IMR-90 (cell line): ENCODE measurements around the gene CCDC148. TPM values are rescaled to one million over a fixed set of nuclear protein-coding genes. Genes with fewer than 3 reads are reported as not detected.

Experiments
- ATAC-seq: fragments of 200-7000 bp; cut with Tn5 transposase; 2 replicates; pipeline ENCODE4 v1.9.1; 2020; ENCODE audit warnings: low read depth, mild to moderate bottlenecking, moderate library complexity
- BruUV-seq: library from RNA; stranded (reverse); fragments of 400-500 nt; replicated peaks from 2 replicates; lab custom pipeline; 2021; lab: Mats Ljungman, UMichigan
- CTCF ChIA-PET: fragments of 300-600 bp; formaldehyde crosslinking; extraction: SDS; loops from one replicate; lab custom pipeline; 2021; ENCODE audit warnings: antibody characterized with exemption; lab: Yijun Ruan, JAX
- POLR2A ChIA-PET: fragments of 300-600 bp; sonication (Branson Sonifier 250); formaldehyde crosslinking; loops from one replicate; lab custom pipeline; 2022; ENCODE audit warnings: antibody characterized with exemption; ENCODE audit not compliant: unreplicated experiment; lab: Charles Lee
- DNase-seq: peaks from one replicate; pipeline ENCODE4 v3.0.0; 2013
- H2AFZ ChIP-seq: replicated peaks from 2 replicates; pipeline ENCODE3; 2013; ENCODE audit warnings: low read length, mild to moderate bottlenecking; ENCODE audit not compliant: poor library complexity
- H2AK5ac ChIP-seq: 2 replicates; pipeline ENCODE4 v1.6.1; 2013; ENCODE audit warnings: low read depth, low read length, inconsistent platforms
- H2AK9ac ChIP-seq: replicated peaks from 2 replicates; pipeline ENCODE3; 2013; ENCODE audit warnings: mild to moderate bottlenecking, low read depth, low read length, moderate library complexity; ENCODE audit not compliant: poor library complexity
- H2BK120ac ChIP-seq: 2 replicates; pipeline ENCODE4 v1.6.1; 2013; ENCODE audit warnings: low read depth, low read length, inconsistent platforms
- H2BK15ac ChIP-seq: 3 replicates; pipeline ENCODE4 v1.6.1; 2013; ENCODE audit warnings: low read depth, low read length, inconsistent platforms
- H2BK20ac ChIP-seq: 2 replicates; pipeline ENCODE4 v1.6.1; 2013; ENCODE audit warnings: low read depth, mild to moderate bottlenecking, inconsistent platforms, low read length, moderate library complexity
- H2BK5ac ChIP-seq: 2 replicates; pipeline ENCODE4 v1.6.1; 2013; ENCODE audit warnings: mild to moderate bottlenecking, low read depth, low read length, inconsistent platforms; ENCODE audit not compliant: poor library complexity, severe bottlenecking
- H3K14ac ChIP-seq: replicated peaks from 2 replicates; pipeline ENCODE4 v1.6.1; 2013; ENCODE audit warnings: low read depth, low read length, inconsistent platforms
- H3K18ac ChIP-seq: 2 replicates; pipeline ENCODE4 v1.6.1; 2013; ENCODE audit warnings: low read depth, low read length, control low read depth
- H3K23ac ChIP-seq: 2 replicates; pipeline ENCODE4 v1.6.1; 2013; ENCODE audit warnings: low read depth, low read length, inconsistent platforms
- H3K27ac ChIP-seq: 2 replicates; pipeline ENCODE4 v1.5.1; 2013; ENCODE audit warnings: mild to moderate bottlenecking, control low read depth, low read length; ENCODE audit not compliant: insufficient read depth
- H3K27me3 ChIP-seq: 2 replicates; pipeline ENCODE4 v1.6.1; 2013; ENCODE audit warnings: low read length; ENCODE audit not compliant: control insufficient read depth, insufficient read depth
- H3K36me3 ChIP-seq: 2 replicates; pipeline ENCODE4 v1.6.1; 2013; ENCODE audit warnings: low read length, mixed read lengths; ENCODE audit not compliant: control insufficient read depth, insufficient read depth
- H3K4ac ChIP-seq: 2 replicates; pipeline ENCODE4 v1.6.1; 2013; ENCODE audit warnings: low read depth, low read length, inconsistent platforms
- H3K4me1 ChIP-seq: 2 replicates; pipeline ENCODE4 v1.6.1; 2013; ENCODE audit warnings: low read length, mixed read lengths; ENCODE audit not compliant: control insufficient read depth, insufficient read depth
- H3K4me2 ChIP-seq: 2 replicates; pipeline ENCODE4 v1.6.1; 2013; ENCODE audit warnings: low read depth, mild to moderate bottlenecking, control low read depth, low read length, moderate library complexity
- H3K4me3 ChIP-seq: 2 replicates; pipeline ENCODE4 v1.5.1; 2013; ENCODE audit warnings: low read depth, mild to moderate bottlenecking, control low read depth, low read length, moderate library complexity; ENCODE audit not compliant: insufficient read depth
- H3K56ac ChIP-seq: 2 replicates; pipeline ENCODE4 v1.6.1; 2013; ENCODE audit warnings: low read length, inconsistent platforms; ENCODE audit not compliant: insufficient read depth; ENCODE audit errors: extremely low read depth
- H3K79me1 ChIP-seq, 2 experiments: 2 replicates each; pipeline ENCODE4 v1.6.1; 2013; ENCODE audit warnings: low read length in 2 of 2, inconsistent platforms in 1 of 2, low read depth in 1 of 2
- H3K9ac ChIP-seq: 2 replicates; pipeline ENCODE4 v1.6.1; 2013; ENCODE audit warnings: low read depth, low read length, control low read depth
- H3K9me1 ChIP-seq: 2 replicates; pipeline ENCODE4 v1.6.1; 2013; ENCODE audit warnings: low read length, inconsistent platforms; ENCODE audit not compliant: insufficient read depth
- H3K9me3 ChIP-seq: 2 replicates; pipeline ENCODE4 v1.6.1; 2013; ENCODE audit warnings: low read length; ENCODE audit not compliant: control insufficient read depth, insufficient read depth
- H4K20me1 ChIP-seq: 2 replicates; pipeline ENCODE4 v1.6.1; 2013; ENCODE audit warnings: low read length, inconsistent platforms; ENCODE audit not compliant: insufficient read depth
- H4K5ac ChIP-seq: 2 replicates; pipeline ENCODE4 v1.6.1; 2013; ENCODE audit warnings: mild to moderate bottlenecking, low read depth, low read length, control low read depth
- H4K8ac ChIP-seq, 2 experiments: 2 replicates each; pipeline ENCODE4 v1.6.1; 2013; ENCODE audit warnings: low read depth in 2 of 2, low read length in 2 of 2, control low read depth in 1 of 2, inconsistent platforms in 1 of 2
- H4K91ac ChIP-seq: 2 replicates; pipeline ENCODE4 v1.6.1; 2013; ENCODE audit warnings: low read depth, low read length, inconsistent platforms; ENCODE audit not compliant: insufficient read depth
- BHLHE40 ChIP-seq: fragments of 150-350 bp; IDR thresholded peaks from 2 replicates; pipeline ENCODE4 v1.6.1; 2016; ENCODE audit warnings: mild to moderate bottlenecking, low read depth, low read length
- CEBPB ChIP-seq: IDR thresholded peaks from 2 replicates; pipeline ENCODE4 v1.6.1; 2012; ENCODE audit warnings: low read depth, low read length, improper control_type of control experiment
- CHD1 ChIP-seq: IDR thresholded peaks from 2 replicates; pipeline ENCODE4 v1.6.1; 2012; ENCODE audit warnings: low read depth, low read length, improper control_type of control experiment
- FOS ChIP-seq: fragments of 150-350 bp; IDR thresholded peaks from 2 replicates; pipeline ENCODE4 v1.6.1; 2016; ENCODE audit warnings: low read depth, low read length
- MAFK ChIP-seq: IDR thresholded peaks from 2 replicates; pipeline ENCODE4 v1.6.1; 2012; ENCODE audit warnings: low read depth, low read length, improper control_type of control experiment
- MXI1 ChIP-seq: IDR thresholded peaks from 2 replicates; pipeline ENCODE4 v1.6.1; 2012; ENCODE audit warnings: low read depth, mild to moderate bottlenecking, low read length, moderate library complexity, borderline replicate concordance
- NFE2L2 ChIP-seq: fragments of 150-350 bp; IDR thresholded peaks from 2 replicates; pipeline ENCODE4 v1.6.1; 2016; ENCODE audit warnings: low read depth, mild to moderate bottlenecking, low read length
- POLR2A ChIP-seq: IDR thresholded peaks from 2 replicates; pipeline ENCODE4 v1.6.1; 2012; ENCODE audit warnings: mild to moderate bottlenecking, low read depth, low read length
- RAD21 ChIP-seq: IDR thresholded peaks from 2 replicates; pipeline ENCODE4 v1.6.1; 2012; ENCODE audit warnings: low read length, improper control_type of control experiment
- RCOR1 ChIP-seq: IDR thresholded peaks from 2 replicates; pipeline ENCODE4 v1.6.1; 2012; ENCODE audit warnings: mild to moderate bottlenecking, low read length, improper control_type of control experiment; ENCODE audit not compliant: insufficient replicate concordance
- RFX5 ChIP-seq: IDR thresholded peaks from 2 replicates; pipeline ENCODE4 v1.8.0; 2012; ENCODE audit warnings: low read depth, mild to moderate bottlenecking, low read length, moderate library complexity
- SMC3 ChIP-seq: fragments of 150-350 bp; IDR thresholded peaks from 2 replicates; pipeline ENCODE4 v1.6.1; 2016; ENCODE audit warnings: low read depth, mild to moderate bottlenecking, antibody characterized with exemption, low read length, moderate library complexity
- WGBS, 2 experiments: methylation state at CpG; one replicate each; pipeline versions ENCODE4 v1.1.5 to v1.1.7; 2013; ENCODE audit warnings: missing lambda C conversion rate in 2 of 2; ENCODE audit not compliant: insufficient read length in 1 of 2; ENCODE audit errors: extremely low coverage in 2 of 2; 5-methylcytosine and 5-hydroxymethylcytosine counted together
- dilution Hi-C: fragments of 300-500 bp; cut with HindIII; formaldehyde crosslinking; loops from one replicate; pipeline ENCODE4 v1.14.3; 2018; ENCODE audit warnings: low sequenced_read_pairs; ENCODE audit not compliant: unreplicated experiment
- in situ Hi-C: fragments of 300-500 bp; cut with MboI; formaldehyde crosslinking; loops from 3 replicates; pipeline ENCODE4 v1.14.3; 2019; ENCODE audit warnings: low sequenced_read_pairs, inconsistent platforms, mixed read lengths
- intact Hi-C: fragments of 100-400 bp; cut with micrococcal nuclease; formaldehyde crosslinking; loops from 2 replicates; pipeline ENCODE4 v1.10.0; 2022
- polyA plus RNA-seq, 3 experiments: library from polyadenylated mRNA; depleted of rRNA; stranded (reverse); fragments of >200 nt; gene quantifications; 2 replicates each; pipeline ENCODE4 v1.2.3, GENCODE V29; 2012; ENCODE audit warnings: low replicate concordance in 1 of 3
- total RNA-seq: library from RNA; depleted of rRNA; stranded (reverse); fragments of >200 nt; gene quantifications from 2 replicates; pipeline ENCODE4 v1.2.3, GENCODE V29; 2012
- TF ChIP-seq, protein P1 (sequence below): fragments of 150-350 bp; IDR thresholded peaks from 2 replicates; pipeline ENCODE4 v1.6.1; 2017; ENCODE audit warnings: mild to moderate bottlenecking, antibody characterized with exemption, low read length, low read depth
- TF ChIP-seq, protein P2 (sequence below): conservative IDR thresholded peaks from 2 replicates; pipeline ENCODE4 v1.5.1; 2012; ENCODE audit warnings: mild to moderate bottlenecking, low read depth, low read length, improper control_type of control experiment
- TF ChIP-seq, protein P3 (sequence below): fragments of 150-350 bp; IDR thresholded peaks from 2 replicates; pipeline ENCODE4 v1.6.1; 2016; ENCODE audit warnings: low read depth, mild to moderate bottlenecking, low read length, moderate library complexity, borderline replicate concordance

Gene CCDC148
- total and polyA plus RNA-seq, 2 of the 4 experiments (the other 2 are of a cell fraction) = 0.18 to 0.31 TPM

DNA sequence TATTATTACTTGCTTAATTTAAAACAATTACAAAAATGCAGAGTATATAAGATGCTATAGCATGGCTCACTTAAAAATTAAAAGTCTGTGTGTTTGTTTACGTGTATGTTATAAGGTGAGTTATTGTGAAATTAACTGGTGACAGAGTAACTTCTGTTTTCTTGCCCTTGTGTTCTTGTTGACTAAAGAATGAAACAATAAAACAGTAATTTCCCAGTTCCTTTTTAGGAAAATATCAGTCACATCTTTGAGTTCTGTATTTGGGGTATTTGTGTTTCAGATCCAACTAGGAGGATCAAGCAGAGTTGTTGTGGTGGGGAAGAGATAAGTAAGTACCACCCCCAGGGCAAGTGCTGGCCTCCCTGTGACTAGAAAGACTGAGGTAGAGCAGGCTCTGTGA is 143.6 kb downstream of the CCDC148 start:
- no peaks in the 10 kb centered on the region; the same call in 1 of the 2 replicates for H3K27me3 ChIP-seq
- H3K36me3 ChIP-seq = no peaks in the 10 kb centered on the region
- intact Hi-C loops = no loop called here
- H3K14ac ChIP-seq = no peak overlapping the region
- no peak overlapping the region for H3K27ac ChIP-seq
- no peak overlapping the region for H3K18ac ChIP-seq
- H2AK5ac ChIP-seq = no peak overlapping the region
- H3K79me1 ChIP-seq = no peaks in the 10 kb centered on the region
- H3K9ac ChIP-seq = no peak overlapping the region
- no peak overlapping the region for H4K5ac ChIP-seq
- no peak overlapping the region for H2BK15ac ChIP-seq
- in situ Hi-C loops = no loop called here
- H2BK5ac ChIP-seq = no peak overlapping the region
- WGBS, 2 experiments = no CpG with 5 or more reads among the region's 1 CpG
- H4K8ac ChIP-seq = no peak overlapping the region
- dilution Hi-C loops = no loop called here
- TF ChIP-seq, protein P1, sequence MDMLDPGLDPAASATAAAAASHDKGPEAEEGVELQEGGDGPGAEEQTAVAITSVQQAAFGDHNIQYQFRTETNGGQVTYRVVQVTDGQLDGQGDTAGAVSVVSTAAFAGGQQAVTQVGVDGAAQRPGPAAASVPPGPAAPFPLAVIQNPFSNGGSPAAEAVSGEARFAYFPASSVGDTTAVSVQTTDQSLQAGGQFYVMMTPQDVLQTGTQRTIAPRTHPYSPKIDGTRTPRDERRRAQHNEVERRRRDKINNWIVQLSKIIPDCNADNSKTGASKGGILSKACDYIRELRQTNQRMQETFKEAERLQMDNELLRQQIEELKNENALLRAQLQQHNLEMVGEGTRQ = no peak
- TF ChIP-seq MXI1 = no peak
- no peak for TF ChIP-seq SMC3
- TF ChIP-seq, protein P2, sequence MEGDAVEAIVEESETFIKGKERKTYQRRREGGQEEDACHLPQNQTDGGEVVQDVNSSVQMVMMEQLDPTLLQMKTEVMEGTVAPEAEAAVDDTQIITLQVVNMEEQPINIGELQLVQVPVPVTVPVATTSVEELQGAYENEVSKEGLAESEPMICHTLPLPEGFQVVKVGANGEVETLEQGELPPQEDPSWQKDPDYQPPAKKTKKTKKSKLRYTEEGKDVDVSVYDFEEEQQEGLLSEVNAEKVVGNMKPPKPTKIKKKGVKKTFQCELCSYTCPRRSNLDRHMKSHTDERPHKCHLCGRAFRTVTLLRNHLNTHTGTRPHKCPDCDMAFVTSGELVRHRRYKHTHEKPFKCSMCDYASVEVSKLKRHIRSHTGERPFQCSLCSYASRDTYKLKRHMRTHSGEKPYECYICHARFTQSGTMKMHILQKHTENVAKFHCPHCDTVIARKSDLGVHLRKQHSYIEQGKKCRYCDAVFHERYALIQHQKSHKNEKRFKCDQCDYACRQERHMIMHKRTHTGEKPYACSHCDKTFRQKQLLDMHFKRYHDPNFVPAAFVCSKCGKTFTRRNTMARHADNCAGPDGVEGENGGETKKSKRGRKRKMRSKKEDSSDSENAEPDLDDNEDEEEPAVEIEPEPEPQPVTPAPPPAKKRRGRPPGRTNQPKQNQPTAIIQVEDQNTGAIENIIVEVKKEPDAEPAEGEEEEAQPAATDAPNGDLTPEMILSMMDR = no peak
- no peak for TF ChIP-seq MAFK
- no peak for TF ChIP-seq RFX5
- no peak for TF ChIP-seq RCOR1
- TF ChIP-seq FOS = no peak
- TF ChIP-seq POLR2A = no peak
- no peak for TF ChIP-seq NFE2L2
- TF ChIP-seq CHD1 = no peak
- TF ChIP-seq, protein P3, sequence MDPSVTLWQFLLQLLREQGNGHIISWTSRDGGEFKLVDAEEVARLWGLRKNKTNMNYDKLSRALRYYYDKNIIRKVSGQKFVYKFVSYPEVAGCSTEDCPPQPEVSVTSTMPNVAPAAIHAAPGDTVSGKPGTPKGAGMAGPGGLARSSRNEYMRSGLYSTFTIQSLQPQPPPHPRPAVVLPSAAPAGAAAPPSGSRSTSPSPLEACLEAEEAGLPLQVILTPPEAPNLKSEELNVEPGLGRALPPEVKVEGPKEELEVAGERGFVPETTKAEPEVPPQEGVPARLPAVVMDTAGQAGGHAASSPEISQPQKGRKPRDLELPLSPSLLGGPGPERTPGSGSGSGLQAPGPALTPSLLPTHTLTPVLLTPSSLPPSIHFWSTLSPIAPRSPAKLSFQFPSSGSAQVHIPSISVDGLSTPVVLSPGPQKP = no peak
- no peak for TF ChIP-seq RAD21
- no peak for TF ChIP-seq CEBPB
- TF ChIP-seq BHLHE40 = no peak
- no peak overlapping the region for H2AK9ac ChIP-seq
- no peaks in the 10 kb centered on the region for H3K9me3 ChIP-seq
- no TSS peak for BruUV-seq
- H3K4me2 ChIP-seq = no peak overlapping the region
- H2AFZ ChIP-seq = no peak overlapping the region
- H3K23ac ChIP-seq = no peak overlapping the region
- H3K9me1 ChIP-seq = no peaks in the 10 kb centered on the region
- ChIA-PET POLR2A (no interaction called here), CTCF (no interaction called here)
- no peak overlapping the region for H4K91ac ChIP-seq
- H3K4ac ChIP-seq = no peak overlapping the region
- H2BK120ac ChIP-seq = no peak overlapping the region
- H3K4me3 ChIP-seq = no peak overlapping the region
- ATAC-seq = no peak
- H3K4me1 ChIP-seq = no peaks in the 10 kb centered on the region
- no peaks in the 10 kb centered on the region for H4K20me1 ChIP-seq
- H3K56ac ChIP-seq = no peak overlapping the region
- H2BK20ac ChIP-seq = no peak overlapping the region
- no peak for DNase-seq
